HEK293 (cell line): ENCODE data around the gene SS18.

Source experiments
- CTCF ChIA-PET: fragments of 350-600 bp; formaldehyde crosslinking; extraction: SDS; loops from one replicate; lab custom pipeline; 2021; ENCODE audit warnings: antibody characterized with exemption; lab: Yijun Ruan, JAX
- POLR2A ChIA-PET: fragments of 300-600 bp; formaldehyde crosslinking; extraction: SDS; loops from one replicate; lab custom pipeline; 2020; ENCODE audit warnings: antibody characterized with exemption, inconsistent platforms; lab: Yijun Ruan, JAX
- H3K27ac ChIP-seq: fragments of 200-500 bp; sonication (Bioruptor generic); 2 replicates; pipeline ENCODE4 v1.5.1; 2014; ENCODE audit warnings: low read depth, low read length, control low read depth, inconsistent platforms; ENCODE audit errors: extremely low read depth
- H3K36me3 ChIP-seq, 2 experiments: fragments of 200-500 bp in 1 of 2; sonication (Bioruptor generic) in 1 of 2; 1 replicate in 1 of 2; 2 replicates in 1 of 2; pipeline ENCODE4 v1.5.1; 2014 to 2017; ENCODE audit warnings: inconsistent platforms in 2 of 2, low read length in 2 of 2; ENCODE audit not compliant: control insufficient read depth in 2 of 2, insufficient read depth in 1 of 2
- H3K4me1 ChIP-seq: fragments of 200-500 bp; sonication (Bioruptor generic); 2 replicates; pipeline ENCODE4 v1.5.1; 2014; ENCODE audit warnings: mild to moderate bottlenecking, low read length, inconsistent platforms; ENCODE audit not compliant: control insufficient read depth, insufficient read depth
- H3K4me3 ChIP-seq: 2 replicates; pipeline ENCODE4 v1.5.1; 2011; ENCODE audit warnings: low read depth, mild to moderate bottlenecking, control low read depth, low read length, moderate library complexity
- H3K9me3 ChIP-seq: fragments of 200-500 bp; sonication (Bioruptor generic); 2 replicates; pipeline ENCODE4 v1.5.1; 2014; ENCODE audit warnings: low read depth, low read length, inconsistent platforms; ENCODE audit not compliant: control insufficient read depth, insufficient read depth
- ZFP37 ChIP-seq: fragments of 450-650 bp; formaldehyde crosslinking; IDR thresholded peaks from 2 replicates; pipeline ENCODE4 v1.5.1; 2016; ENCODE audit warnings: missing biosample characterization, missing genetic modification characterization
- ZNF768 ChIP-seq: fragments of 450-650 bp; formaldehyde crosslinking; IDR thresholded peaks from 2 replicates; pipeline ENCODE4 v1.5.1; 2018; ENCODE audit warnings: missing biosample characterization, mild to moderate bottlenecking, missing genetic modification characterization

The SS18 gene

GRCh38 chr18:25976554-25976953 lies 113.9 kb downstream of the SS18 start:
- TF ChIP-seq ZFP37 (tag by site-specific recombination) = no peak
- ChIA-PET CTCF (interaction anchor here (0.7 kb wide), 1 partner anchor 33 kb away, joined by 3 read pairs; no protein-coding TSS in a partner anchor), POLR2A (no interaction called here)
- no peaks in the 10 kb centered on the region for H3K4me1 ChIP-seq
- H3K27ac ChIP-seq = no peak overlapping the region
- H3K4me3 ChIP-seq = no peak overlapping the region
- H3K9me3 ChIP-seq = no peaks in the 10 kb centered on the region
- H3K36me3 ChIP-seq = no peaks in the 10 kb centered on the region

DNA sequence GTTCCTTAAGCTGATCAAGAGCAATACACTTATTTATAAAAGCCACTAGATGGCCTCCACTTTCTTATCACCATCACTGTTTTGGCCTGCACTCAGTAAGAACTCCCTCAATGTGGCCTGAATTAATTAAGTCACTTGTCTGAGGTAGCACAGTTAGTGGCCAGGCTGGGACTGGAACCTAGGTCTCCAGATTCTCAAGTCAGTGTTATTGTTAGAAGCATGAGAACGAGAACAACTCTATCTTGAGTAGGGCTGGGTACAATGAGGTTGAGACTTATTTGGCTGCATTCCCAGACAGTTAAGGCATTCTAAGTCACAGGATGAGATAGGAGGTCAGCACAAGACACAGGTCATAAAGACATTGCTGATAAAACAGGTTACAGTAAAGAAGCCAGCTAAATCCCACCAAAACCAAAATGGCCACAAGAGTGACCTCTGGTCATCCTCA lies 115.8 kb downstream of the SS18 start:
- no peak for TF ChIP-seq ZNF768 (tag by site-specific recombination)
- no peaks in the 10 kb centered on the region for H3K4me1 ChIP-seq
- no peak overlapping the region for H3K4me3 ChIP-seq
- no peaks in the 10 kb centered on the region for H3K36me3 ChIP-seq
- ChIA-PET POLR2A (no interaction called here), CTCF (no interaction called here)
- H3K27ac ChIP-seq = no peak overlapping the region
- no peaks in the 10 kb centered on the region for H3K9me3 ChIP-seq
